ENCODE results near the gene POU6F1.

DNA sequence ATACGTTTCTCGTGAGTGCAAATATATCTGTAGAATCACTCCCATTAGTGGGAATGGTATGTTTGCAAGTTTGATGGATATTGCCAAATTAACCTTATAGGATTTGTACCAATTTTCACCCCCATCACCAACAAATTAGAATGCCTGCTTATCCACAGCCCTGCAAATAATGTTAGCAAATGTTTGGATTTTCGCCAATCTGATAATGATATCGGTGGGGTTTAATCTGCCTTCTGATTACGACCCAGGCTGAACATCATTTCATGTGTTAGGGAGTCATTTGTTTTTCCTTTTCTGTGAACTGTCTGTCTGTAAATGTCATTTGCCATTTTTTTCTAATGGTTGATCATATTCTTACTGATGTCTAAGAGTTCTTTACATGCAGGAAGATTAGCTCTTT, 16.7 kb upstream of the POU6F1 start:
- TF ChIP-seq EP300 (IDR thresholded peaks at IDR 0.05; ENCODE audit: borderline replicate concordance in 1 of 2, low read depth in 2 of 2, low read length in 2 of 2) (no peak), HDAC6 (IDR thresholded peaks at IDR 0.05; ENCODE audit: low read depth, low read length) (no peak)

Measured in H1 (cell line).